ENCODE results near the gene CFAP300. TPM values are rescaled to one million over a fixed set of nuclear protein-coding genes. Genes with fewer than 3 reads are reported as not detected.

Gene CFAP300
- total RNA-seq, 6 experiments from 2014 or later: 2.6 to 4.4 (median 3.3) TPM

DNA sequence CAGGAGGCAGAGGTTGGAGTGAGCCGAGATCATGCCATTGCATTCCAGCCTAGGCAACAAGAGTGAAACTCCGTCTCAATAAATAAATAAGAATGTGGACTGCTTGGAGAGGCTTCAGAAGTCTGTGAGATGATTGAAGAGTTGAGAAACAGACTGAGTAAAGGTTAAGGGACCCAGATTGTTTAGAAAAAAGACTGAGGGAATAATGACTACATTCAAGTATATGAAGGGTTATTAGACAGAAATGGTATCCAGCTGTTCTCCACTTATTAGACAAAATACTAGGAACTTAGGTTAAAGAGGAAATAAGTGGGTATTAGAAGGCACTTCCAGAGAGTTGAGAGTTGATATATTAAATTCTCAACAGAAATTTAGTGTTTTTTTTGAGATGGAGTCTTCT, 52.5 kb downstream of the CFAP300 start:
- no peak for TF ChIP-seq CTCF (IDR thresholded peaks at IDR 0.05)
- no peak for DNase-seq
- Mint-ChIP-seq H3K9me3 (no peaks in the 10 kb centered on the region), H3K36me3 (ENCODE audit: low read depth) (no peaks in the 10 kb centered on the region), H3K4me3 (no peak overlapping the region), H3K27ac (no peak overlapping the region), H3K4me1 (ENCODE audit: low read depth) (no peaks in the 10 kb centered on the region), H3K27me3 (ENCODE audit: insufficient read depth) (no peaks in the 10 kb centered on the region; the same call in 1 of the 2 replicates)

GRCh38 chr11:102108734-102109440, 61.6 kb downstream of the CFAP300 start:
- peaks cover 23% of the 10 kb centered on the region for H3K4me1 Mint-ChIP-seq (ENCODE audit: low read depth)
- no peak for DNase-seq
- no peaks in the 10 kb centered on the region for H3K27me3 Mint-ChIP-seq (ENCODE audit: insufficient read depth)
- H3K9me3 Mint-ChIP-seq: no peaks in the 10 kb centered on the region
- TF ChIP-seq CTCF (IDR thresholded peaks at IDR 0.05): no peak
- peaks cover 11% of the 10 kb centered on the region for H3K36me3 Mint-ChIP-seq (ENCODE audit: low read depth)
- peak overlapping the region; percentile 100 for H3K4me3 Mint-ChIP-seq
- H3K27ac Mint-ChIP-seq: peak overlapping the region; percentile 99

DNA sequence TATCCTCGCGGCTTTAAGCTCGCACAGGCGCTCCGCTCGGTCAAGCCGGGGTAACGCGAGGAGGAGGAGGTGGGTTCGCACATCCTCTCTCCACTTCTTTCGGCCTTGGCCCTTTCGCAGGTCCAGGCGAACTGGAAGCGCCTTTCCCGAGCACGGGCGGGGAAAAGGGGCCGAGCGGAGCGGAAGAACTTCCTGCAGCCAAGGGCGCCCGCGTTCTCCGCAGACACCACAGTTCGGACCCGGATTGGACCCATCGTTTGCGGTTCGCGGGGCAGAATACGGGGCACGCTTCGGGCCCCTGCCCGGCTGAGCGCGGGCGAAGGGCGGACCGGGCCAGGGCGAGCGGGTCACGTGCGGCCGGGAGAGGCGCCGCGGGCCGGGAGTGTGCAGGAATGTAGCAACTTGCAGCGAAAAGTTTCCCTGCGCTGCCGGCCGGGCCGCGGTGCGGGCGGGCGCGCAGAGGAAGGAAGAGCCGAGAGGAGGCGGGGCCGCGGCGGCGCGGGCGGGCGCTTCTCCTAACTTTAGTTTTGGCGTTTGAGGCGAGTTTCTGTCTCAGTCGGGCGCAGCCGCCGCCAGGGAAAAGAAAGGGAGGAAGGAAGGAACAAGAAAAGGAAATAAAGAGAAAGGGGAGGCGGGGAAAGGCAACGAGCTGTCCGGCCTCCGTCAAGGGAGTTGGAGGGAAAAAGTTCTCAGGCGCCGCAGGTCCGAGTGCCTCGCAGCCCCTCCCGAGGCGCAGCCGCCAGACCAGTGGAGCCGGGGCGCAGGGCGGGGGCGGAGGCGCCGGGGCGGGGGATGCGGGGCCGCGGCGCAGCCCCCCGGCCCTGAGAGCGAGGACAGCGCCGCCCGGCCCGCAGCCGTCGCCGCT, 62.9 kb downstream of the CFAP300 start, which contains the start of gene YAP1:
YAP1 (plus strand) TSS at position 552 of the 865 bp plus-strand sequence. CDS start 402 bp downstream, outside the sequence.
- peak within 1 kb of the TSS; percentile 99 for H3K27ac Mint-ChIP-seq
- peak within 1 kb of the TSS; percentile 100 for H3K4me3 Mint-ChIP-seq
- peak; percentile 92 for DNase-seq
- peaks cover 36% of the 10 kb centered on the region for H3K4me1 Mint-ChIP-seq (ENCODE audit: low read depth)
- H3K36me3 Mint-ChIP-seq (ENCODE audit: low read depth): peaks cover 23% of the 10 kb centered on the region
- H3K9me3 Mint-ChIP-seq: no peaks in the 10 kb centered on the region
- TF ChIP-seq CTCF (IDR thresholded peaks at IDR 0.05): peak; percentile 17; the same call in 1 of the 2 replicates
- no peaks in the 10 kb centered on the region for H3K27me3 Mint-ChIP-seq (ENCODE audit: insufficient read depth)

DNA sequence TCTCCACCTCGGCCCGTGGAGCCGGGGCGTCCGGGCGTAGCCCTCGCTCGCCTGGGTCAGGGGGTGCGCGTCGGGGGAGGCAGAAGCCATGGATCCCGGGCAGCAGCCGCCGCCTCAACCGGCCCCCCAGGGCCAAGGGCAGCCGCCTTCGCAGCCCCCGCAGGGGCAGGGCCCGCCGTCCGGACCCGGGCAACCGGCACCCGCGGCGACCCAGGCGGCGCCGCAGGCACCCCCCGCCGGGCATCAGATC, 63.4 kb downstream of the CFAP300 start:
- Mint-ChIP-seq H3K4me1 (ENCODE audit: low read depth) (peaks cover 41% of the 10 kb centered on the region), H3K9me3 (no peaks in the 10 kb centered on the region), H3K27ac (peak overlapping the region; percentile 98), H3K27me3 (ENCODE audit: insufficient read depth) (no peaks in the 10 kb centered on the region), H3K4me3 (peak overlapping the region; percentile 97), H3K36me3 (ENCODE audit: low read depth) (peaks cover 28% of the 10 kb centered on the region)
- no peak for TF ChIP-seq CTCF (IDR thresholded peaks at IDR 0.05)
- no peak for DNase-seq

DNA sequence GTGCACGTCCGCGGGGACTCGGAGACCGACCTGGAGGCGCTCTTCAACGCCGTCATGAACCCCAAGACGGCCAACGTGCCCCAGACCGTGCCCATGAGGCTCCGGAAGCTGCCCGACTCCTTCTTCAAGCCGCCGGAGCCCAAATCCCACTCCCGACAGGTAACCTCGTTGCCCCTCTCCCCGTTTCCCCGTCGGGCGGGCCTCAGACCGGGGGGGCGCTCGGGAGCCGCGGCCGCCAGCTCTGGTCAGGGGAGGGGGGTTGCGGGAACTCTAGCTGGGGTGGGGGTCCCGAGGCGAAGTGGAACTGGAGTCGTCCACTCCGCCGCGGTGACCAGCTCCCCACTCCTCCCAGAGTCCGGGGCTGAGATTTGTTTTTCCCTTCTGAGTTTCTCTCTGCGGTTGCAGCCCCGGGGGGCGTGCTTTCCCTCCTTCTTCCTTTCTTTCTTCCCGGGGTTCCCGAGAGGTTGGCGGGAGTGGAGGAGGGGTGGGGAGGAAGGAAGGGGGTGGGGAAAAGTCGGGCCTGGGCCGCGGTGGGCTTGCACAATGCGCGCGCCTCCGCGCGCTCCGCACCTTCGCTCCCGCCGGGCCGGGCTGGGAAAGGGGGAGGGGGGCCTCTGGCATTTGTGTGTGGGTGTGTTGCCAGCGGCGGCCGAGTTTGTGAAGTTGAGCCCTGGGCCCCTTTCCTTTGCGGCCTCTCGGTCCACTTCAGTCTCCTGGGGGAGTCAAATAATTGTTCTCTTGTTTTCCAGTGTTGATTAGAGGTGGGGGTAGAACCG, 64.0 kb downstream of the CFAP300 start:
- DNase-seq: peak; percentile 48
- peak overlapping the region; percentile 98 for H3K27ac Mint-ChIP-seq

More for the DNA sequence above, 64.0 kb downstream of the CFAP300 start:
- Mint-ChIP-seq H3K4me3 (peak overlapping the region; percentile 97), H3K27me3 (ENCODE audit: insufficient read depth) (no peaks in the 10 kb centered on the region), H3K36me3 (ENCODE audit: low read depth) (peaks cover 32% of the 10 kb centered on the region), H3K4me1 (ENCODE audit: low read depth) (peaks cover 46% of the 10 kb centered on the region), H3K9me3 (no peaks in the 10 kb centered on the region)
- TF ChIP-seq CTCF (IDR thresholded peaks at IDR 0.05): peak; percentile 51
